Glutamatergic neuron (in vitro differentiated cells): ENCODE measurements around the gene CTXND1. TPM values are rescaled to one million over a fixed set of nuclear protein-coding genes. Genes with fewer than 3 reads are reported as not detected.

Experiments used
- DNase-seq: peaks from one replicate; pipeline ENCODE4 v3.0.0; 2022
- H3K27ac Mint-ChIP-seq: one replicate; pipeline ENCODE4 v1.8.0; 2020; ENCODE audit warnings: mild to moderate bottlenecking, mixed read lengths, inconsistent platforms; ENCODE audit not compliant: unreplicated experiment
- H3K27me3 Mint-ChIP-seq: one replicate; pipeline ENCODE4 v1.8.0; 2020; ENCODE audit warnings: mild to moderate bottlenecking, moderate library complexity, mixed read lengths, inconsistent platforms; ENCODE audit not compliant: unreplicated experiment
- H3K36me3 Mint-ChIP-seq: one replicate; pipeline ENCODE4 v1.8.0; 2020; ENCODE audit warnings: mild to moderate bottlenecking, mixed read lengths, inconsistent platforms; ENCODE audit not compliant: unreplicated experiment
- H3K4me1 Mint-ChIP-seq: one replicate; pipeline ENCODE4 v1.8.0; 2020; ENCODE audit warnings: mild to moderate bottlenecking, low read depth, mixed read lengths, inconsistent platforms; ENCODE audit not compliant: unreplicated experiment
- H3K4me3 Mint-ChIP-seq: one replicate; pipeline ENCODE4 v1.8.0; 2020; ENCODE audit warnings: mild to moderate bottlenecking, mixed read lengths, inconsistent platforms; ENCODE audit not compliant: unreplicated experiment
- H3K9me3 Mint-ChIP-seq: one replicate; pipeline ENCODE4 v1.8.0; 2020; ENCODE audit warnings: mild to moderate bottlenecking, moderate library complexity, mixed read lengths, inconsistent platforms; ENCODE audit not compliant: unreplicated experiment
- CTCF ChIP-seq: fragments of 200-600 bp; sonication (generic); IDR thresholded peaks from one replicate; pipeline ENCODE4 v1.5.0; 2021; ENCODE audit not compliant: partially characterized antibody, unreplicated experiment
- total RNA-seq: library from RNA; stranded (reverse); fragmentation: NEBNext Ultra II Directional; extraction: Animal tissue kit (Norgen Biotek cat#: 25700); gene quantifications from one replicate; pipeline ENCODE4 v1.2.1, GENCODE V29; 2021; ENCODE audit not compliant: unreplicated experiment

Gene CTXND1
- total RNA-seq, 1 donor from 2014 or later: 0.39 TPM

DNA sequence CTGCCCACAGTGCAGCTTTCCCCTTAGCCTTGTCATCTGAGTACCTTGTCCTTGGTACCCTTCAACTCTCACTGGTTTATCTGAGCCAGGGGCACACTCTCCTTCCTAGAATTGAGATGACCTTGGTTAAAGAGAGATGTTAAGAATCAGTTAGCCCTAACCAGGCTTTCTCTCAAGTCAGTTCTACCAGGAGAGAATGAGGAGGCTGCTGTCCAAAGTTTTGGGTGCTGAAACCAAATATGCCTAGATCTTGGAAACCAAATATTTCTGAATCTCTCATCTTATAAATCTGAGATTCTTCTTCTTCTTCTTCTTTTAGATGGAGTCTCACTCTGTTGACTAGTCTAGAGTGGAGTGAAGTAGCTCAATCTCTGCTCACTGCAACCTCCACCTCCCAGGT is 12.0 kb upstream of the CTXND1 start:
- Mint-ChIP-seq H3K27me3 (peaks cover 7% of the 10 kb centered on the region), H3K36me3 (no peaks in the 10 kb centered on the region), H3K4me3 (no peak overlapping the region), H3K9me3 (peaks cover 6% of the 10 kb centered on the region), H3K4me1 (peaks cover 2% of the 10 kb centered on the region), H3K27ac (no peak overlapping the region)
- DNase-seq: no peak
- no peak for TF ChIP-seq CTCF

DNA sequence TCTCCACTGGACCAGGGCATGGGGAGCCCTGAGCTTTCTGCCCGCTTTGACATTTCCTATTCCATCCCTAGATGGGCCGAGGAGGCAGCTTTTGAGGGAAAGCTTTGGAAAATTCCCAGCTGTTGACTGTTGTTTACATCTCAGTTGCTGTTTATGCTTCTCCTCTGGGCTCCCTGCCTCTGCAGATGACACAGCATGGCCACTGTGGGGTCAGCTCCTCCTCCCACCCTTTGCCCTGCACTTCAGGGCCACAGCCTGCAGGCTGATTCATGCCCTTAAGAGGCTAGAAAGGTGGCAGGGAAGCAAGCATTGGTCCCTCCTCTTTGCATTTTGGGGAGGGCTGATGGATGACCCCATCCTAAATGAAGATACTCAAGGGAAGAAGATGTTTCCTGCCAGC is 8.5 kb upstream of the CTXND1 start:
- Mint-ChIP-seq H3K36me3 (no peaks in the 10 kb centered on the region), H3K27ac (no peak overlapping the region), H3K9me3 (no peaks in the 10 kb centered on the region), H3K4me1 (no peaks in the 10 kb centered on the region), H3K27me3 (peaks cover 4% of the 10 kb centered on the region), H3K4me3 (no peak overlapping the region)
- TF ChIP-seq CTCF: no peak
- no peak for DNase-seq

DNA sequence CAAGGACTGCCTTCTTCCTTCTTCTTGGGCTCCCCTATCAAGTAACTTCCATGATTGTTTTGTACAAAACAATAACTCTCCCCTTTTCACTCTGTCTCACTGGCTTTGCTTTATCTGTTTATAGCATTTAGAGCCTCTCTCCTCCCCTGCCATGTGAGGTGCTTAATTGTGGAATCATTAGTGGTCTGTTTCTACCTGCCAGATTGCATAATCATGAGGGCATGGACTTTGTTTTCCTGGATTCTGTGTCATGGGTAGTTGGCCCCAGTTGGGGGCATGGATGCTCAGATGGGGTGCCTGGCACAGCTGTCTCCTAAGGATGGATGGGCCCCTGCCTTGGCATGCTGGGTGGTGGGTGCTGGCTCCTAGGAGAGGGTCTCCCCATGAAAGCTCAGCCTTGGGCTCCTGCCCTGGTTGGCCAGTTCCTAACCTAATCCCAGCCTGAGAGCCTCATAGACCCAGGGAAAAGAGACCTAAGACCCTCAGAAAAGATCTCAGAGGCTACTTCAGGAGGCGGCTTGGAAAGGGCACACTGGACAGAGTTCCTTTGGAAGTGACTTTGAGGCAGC is 8.0 kb upstream of the CTXND1 start:
- Mint-ChIP-seq H3K36me3 (no peaks in the 10 kb centered on the region), H3K9me3 (no peaks in the 10 kb centered on the region), H3K27ac (no peak overlapping the region), H3K4me3 (no peak overlapping the region), H3K27me3 (peaks cover 4% of the 10 kb centered on the region), H3K4me1 (no peaks in the 10 kb centered on the region)
- TF ChIP-seq CTCF: no peak
- no peak for DNase-seq

- Mint-ChIP-seq H3K4me3 (peak overlapping the region; percentile 79), H3K9me3 (peaks cover 2% of the 10 kb centered on the region), H3K4me1 (peaks cover 2% of the 10 kb centered on the region), H3K27ac (no peak overlapping the region), H3K36me3 (no peaks in the 10 kb centered on the region), H3K27me3 (peaks cover 2% of the 10 kb centered on the region)
- TF ChIP-seq CTCF: no peak
- DNase-seq: peak; percentile 40
Measured at GRCh38 chr15:80251428-80252120, 439 bp downstream of the CTXND1 start.
